GM21786 (cell line): ENCODE data around the gene GPR83.
"Not testable (repeated sequence)": the region's sequence is repeated elsewhere in the genome, so short reads cannot be mapped to it uniquely, and the experiment has no call there.

ENCODE experiments used
- ATAC-seq: cut with Tn5 transposase; IDR thresholded peaks from one replicate; pipeline ENCODE4 v1.9.1; 2021; ENCODE audit not compliant: unreplicated experiment

The GPR83 gene

GRCh38 chr11:94376841-94377240 lies 24.4 kb downstream of the GPR83 start:
- no peak for ATAC-seq

- ATAC-seq = not testable (repeated sequence)
These were observed 30.6 kb downstream of the GPR83 start for GRCh38 chr11:94370576-94370975.

- not testable (repeated sequence) for ATAC-seq
These were observed 50.2 kb downstream of the GPR83 start for GRCh38 chr11:94350850-94351563.

GRCh38 chr11:94346311-94346710 lies 54.9 kb downstream of the GPR83 start:
- ATAC-seq = not testable (repeated sequence)

GRCh38 chr11:94343495-94343894 lies 57.7 kb downstream of the GPR83 start:
- no peak for ATAC-seq

GRCh38 chr11:94342250-94342649 lies 59.0 kb downstream of the GPR83 start:
- ATAC-seq = no peak

- ATAC-seq = no peak
These were observed 62.6 kb downstream of the GPR83 start for GRCh38 chr11:94338651-94339050.

GRCh38 chr11:94336033-94336432 lies 65.2 kb downstream of the GPR83 start:
- ATAC-seq = no peak

GRCh38 chr11:94332814-94333213 lies 68.4 kb downstream of the GPR83 start:
- no peak for ATAC-seq

GRCh38 chr11:94330789-94331188 lies 70.4 kb downstream of the GPR83 start:
- ATAC-seq = no peak

- no peak for ATAC-seq
These were observed 71.7 kb downstream of the GPR83 start for GRCh38 chr11:94329501-94329900.

GRCh38 chr11:94328587-94329080 lies 72.6 kb downstream of the GPR83 start:
- ATAC-seq = no peak
